PC-9 (cell line): Measurements from ENCODE around the gene RUFY4. TPM values are rescaled to one million over a fixed set of nuclear protein-coding genes. Genes with fewer than 3 reads are reported as not detected.
"Not testable (repeated sequence)": the region's sequence is repeated elsewhere in the genome, so short reads cannot be mapped to it uniquely, and the experiment has no call there.

Source experiments
- Bru-seq: library from RNA; stranded (reverse); fragments of 400-500 nt; gene quantifications from one replicate; lab custom pipeline; 2021; lab: Mats Ljungman, UMichigan
- BruChase-seq, 2 experiments: library from RNA; stranded (reverse); fragments of 400-500 nt; gene quantifications; one replicate each; lab custom pipeline; 2021; lab: Mats Ljungman, UMichigan
- BruUV-seq: library from RNA; stranded (reverse); fragments of 400-500 nt; replicated peaks from 2 replicates; lab custom pipeline; 2021; lab: Mats Ljungman, UMichigan
- CTCF ChIA-PET: fragments of 300-600 bp; sonication (Branson Sonifier 250); formaldehyde crosslinking; loops from one replicate; lab custom pipeline; 2022; ENCODE audit warnings: antibody characterized with exemption; lab: Charles Lee
- POLR2A ChIA-PET: fragments of 300-600 bp; sonication (Branson Sonifier 250); formaldehyde crosslinking; loops from one replicate; lab custom pipeline; 2022; ENCODE audit warnings: antibody characterized with exemption; ENCODE audit not compliant: unreplicated experiment; lab: Charles Lee
- DNase-seq, 2 experiments: peaks; one replicate each; pipeline versions ENCODE4 v3.0.0 to v3.0.0-alpha.2; 2015 to 2022; ENCODE audit warnings: mixed read lengths in 1 of 2
- H2AFZ ChIP-seq: fragments of 200-600 bp; sonication (generic); 2 replicates; pipeline ENCODE4 v1.8.1; 2017; ENCODE audit warnings: antibody characterized with exemption
- H3F3A ChIP-seq: fragments of 200-600 bp; sonication (generic); 2 replicates; pipeline ENCODE4 v1.8.1; 2017; ENCODE audit warnings: antibody characterized with exemption, mild to moderate bottlenecking, low read depth; ENCODE audit not compliant: insufficient read depth
- H3K27ac ChIP-seq: fragments of 200-600 bp; sonication (generic); 2 replicates; pipeline ENCODE4 v1.6.1; 2016; ENCODE audit warnings: mixed run types
- H3K27me3 ChIP-seq: fragments of 200-600 bp; sonication (generic); 2 replicates; pipeline ENCODE4 v1.6.1; 2016; ENCODE audit warnings: low read depth, mixed run types; ENCODE audit not compliant: insufficient read depth
- H3K36me3 ChIP-seq: fragments of 200-600 bp; sonication (generic); 2 replicates; pipeline ENCODE4 v1.6.1; 2016; ENCODE audit warnings: low read depth, mixed run types
- H3K4me1 ChIP-seq: fragments of 200-600 bp; sonication (generic); replicated peaks from 2 replicates; pipeline ENCODE4 v1.6.1; 2016; ENCODE audit warnings: mixed run types; ENCODE audit not compliant: insufficient read depth
- H3K4me2 ChIP-seq: fragments of 200-600 bp; sonication (generic); 2 replicates; pipeline ENCODE4 v1.6.1; 2017; ENCODE audit warnings: mixed run types
- H3K4me3 ChIP-seq: fragments of 200-600 bp; sonication (generic); 2 replicates; pipeline ENCODE4 v1.6.1; 2016; ENCODE audit warnings: mixed run types
- H3K79me2 ChIP-seq: fragments of 200-600 bp; sonication (generic); 2 replicates; pipeline ENCODE4 v1.6.1; 2017; ENCODE audit warnings: low read depth, mixed run types
- H3K9me2 ChIP-seq: fragments of 200-600 bp; sonication (generic); 2 replicates; pipeline ENCODE4 v1.8.1; 2017; ENCODE audit warnings: mild to moderate bottlenecking; ENCODE audit not compliant: insufficient read depth
- H3K9me3 ChIP-seq: fragments of 200-600 bp; sonication (generic); 2 replicates; pipeline ENCODE4 v1.8.1; 2016; ENCODE audit warnings: low read depth; ENCODE audit not compliant: insufficient read depth
- H4K20me1 ChIP-seq: fragments of 200-600 bp; sonication (generic); 2 replicates; pipeline ENCODE4 v1.8.1; 2017; ENCODE audit not compliant: insufficient read depth
- CTCF ChIP-seq: fragments of 200-600 bp; sonication (generic); conservative IDR thresholded peaks from 2 replicates; pipeline ENCODE4 v1.6.1; 2017; ENCODE audit warnings: mixed run types, antibody characterized with exemption, mild to moderate bottlenecking, moderate library complexity
- EZH2 ChIP-seq: fragments of 200-600 bp; sonication (generic); IDR thresholded peaks from 2 replicates; pipeline ENCODE4 v1.8.0; 2017; ENCODE audit warnings: antibody characterized with exemption, low read depth
- intact Hi-C: fragments of 100-400 bp; cut with micrococcal nuclease; formaldehyde crosslinking; loops from one replicate; pipeline ENCODE4 v1.10.0; 2022; ENCODE audit not compliant: unreplicated experiment
- long read RNA-seq: library from polyadenylated mRNA; stranded (forward); transcript quantifications from one replicate; pipeline ENCODE4 v2.0.0, GENCODE V29; 2022
- total RNA-seq: library from RNA; stranded (reverse); gene quantifications from 2 replicates; pipeline ENCODE4 v1.2.3, GENCODE V29; 2021

Gene RUFY4
- total RNA-seq (not detected in 2 replicates), Bru-seq, nascent RNA (not detected), BruChase-seq, experiment 1, labeled RNA remaining after a 2-hour chase (percentile 7 among the genes with signal in this experiment), BruChase-seq, experiment 2, labeled RNA remaining after a 6-hour chase (not detected)
- long read RNA-seq: 0 reads

- Histone ChIP-seq H3K27me3 (peaks cover 26% of the 10 kb centered on the region), H2AFZ (peak within 1 kb of the TSS; percentile 63; the same call in 1 of the 2 replicates), H3K4me3 (peak within 1 kb of the TSS; percentile 45; the same call in 1 of the 2 replicates), H3K4me2 (peak within 1 kb of the TSS; percentile 56)
- H3K36me3 ChIP-seq, BruUV-seq, H3K27ac ChIP-seq, H3K9me2 ChIP-seq, H3K9me3 ChIP-seq, H3K4me1 ChIP-seq, H3K79me2 ChIP-seq, H4K20me1 ChIP-seq, POLR2A ChIA-PET, H3F3A ChIP-seq: not testable (repeated sequence)
- intact Hi-C loops: loop anchor here (1.0 to 5.0 kb wide), 2 partner anchors 37 to 284 kb away; no protein-coding TSS in a partner anchor
- CTCF ChIA-PET: interaction anchor here (0.6 to 1.4 kb wide), 4 partner anchors 67 to 283 kb away, joined by 3 to 14 read pairs (median 4); no protein-coding TSS in a partner anchor
- peak; percentile 90 for TF ChIP-seq CTCF
- DNase-seq: peak; percentile 41 to 71
Observed at GRCh38 chr2:218068721-218069334, at the start of gene RUFY4. Gene RUFY4, plus strand, starts transcription at chr2:218069253. Its CDS starts 1,353 bp downstream, at chr2:218070606.

DNA sequence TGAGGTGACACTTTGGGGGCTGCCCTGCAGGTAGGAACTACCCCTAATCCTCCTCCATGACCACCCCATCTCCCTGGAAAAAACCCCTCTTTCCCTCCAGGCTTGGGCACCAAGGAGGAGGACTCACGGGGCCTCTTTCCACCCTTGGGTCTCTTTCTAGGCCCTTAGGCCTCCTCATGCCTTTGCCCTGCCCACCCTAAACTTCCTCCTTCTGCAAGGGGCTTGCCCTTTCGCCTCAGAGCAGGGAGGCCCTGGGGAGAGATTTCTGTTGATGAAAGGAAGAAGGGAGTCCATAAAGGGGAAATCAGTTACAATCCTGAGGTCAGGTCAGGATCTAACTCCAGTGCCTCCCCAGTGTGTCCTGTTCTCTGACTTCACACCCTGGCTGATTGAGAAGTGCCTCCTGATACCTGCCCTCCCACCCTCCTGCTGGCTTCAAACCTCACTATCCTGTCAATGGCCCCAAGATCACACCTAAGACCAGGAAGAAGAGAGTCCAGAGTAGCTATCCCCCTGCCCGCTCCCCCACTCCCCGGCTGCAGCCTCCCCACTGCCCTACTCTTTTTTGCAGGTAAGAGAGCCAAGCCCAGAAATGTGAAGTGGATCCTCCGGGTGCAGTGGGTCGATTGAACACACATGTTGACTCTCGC, 49.5 kb upstream of the RUFY4 start:
- Histone ChIP-seq H3K27ac (no peak overlapping the region), H3K4me3 (no peak overlapping the region), H3K9me2 (no peaks in the 10 kb centered on the region), H3K79me2 (no peaks in the 10 kb centered on the region), H3K9me3 (no peaks in the 10 kb centered on the region), H3F3A (no peaks in the 10 kb centered on the region), H3K36me3 (no peaks in the 10 kb centered on the region), H3K4me2 (no peak overlapping the region), H4K20me1 (no peaks in the 10 kb centered on the region), H3K27me3 (no peaks in the 10 kb centered on the region), H2AFZ (no peak overlapping the region), H3K4me1 (no peaks in the 10 kb centered on the region)
- no peak for DNase-seq
- intact Hi-C loops: no loop called here
- ChIA-PET CTCF (no interaction called here), POLR2A (interaction anchor here (0.6 kb wide), 2 partner anchors 14 to 326 kb away, joined by 3 to 5 read pairs; no protein-coding TSS in a partner anchor)
- BruUV-seq: no TSS peak
- no peak for TF ChIP-seq CTCF
- no peak for TF ChIP-seq EZH2

DNA sequence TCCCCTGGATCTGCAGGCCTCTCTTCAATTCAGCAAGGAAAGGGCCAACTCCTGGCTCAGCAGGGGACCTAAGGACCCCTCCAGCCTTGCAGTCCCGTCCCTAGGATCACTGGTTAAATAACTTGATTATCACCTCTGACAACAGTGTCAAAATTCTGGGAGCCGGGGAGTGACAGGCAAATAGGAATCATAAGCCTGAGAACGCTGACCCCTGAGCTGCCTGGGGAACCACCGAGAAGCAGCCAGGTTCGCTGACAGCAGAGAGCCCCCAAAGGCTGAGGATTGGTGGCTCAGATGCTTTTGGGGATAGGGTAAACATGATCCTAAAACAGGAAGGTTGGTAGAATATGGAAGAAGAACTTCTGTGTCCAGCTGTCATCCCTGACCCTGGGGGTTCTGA, 48.8 kb upstream of the RUFY4 start:
- Histone ChIP-seq H3K4me1 (no peaks in the 10 kb centered on the region), H3K4me3 (no peak overlapping the region), H3K36me3 (no peaks in the 10 kb centered on the region), H3K27ac (no peak overlapping the region), H2AFZ (no peak overlapping the region), H3F3A (no peaks in the 10 kb centered on the region), H3K4me2 (no peak overlapping the region), H4K20me1 (no peaks in the 10 kb centered on the region), H3K27me3 (no peaks in the 10 kb centered on the region), H3K9me3 (no peaks in the 10 kb centered on the region), H3K9me2 (no peaks in the 10 kb centered on the region), H3K79me2 (no peaks in the 10 kb centered on the region)
- CTCF ChIA-PET: no interaction called here
- no peak for DNase-seq
- BruUV-seq: no TSS peak
- intact Hi-C loops: no loop called here
- POLR2A ChIA-PET: no interaction called here
- TF ChIP-seq CTCF (no peak), EZH2 (no peak)
